ENCODE data around the gene SAMM50. TPM values are rescaled to one million over a fixed set of nuclear protein-coding genes. Genes with fewer than 3 reads are reported as not detected.
A peak's percentile ranks its signal among the peaks of the same experiment; 100 is the strongest.

SAMM50 gene
- total and polyA plus RNA-seq, 2 donors (not counting 3 experiments of a cell fraction or from before 2014, with no cell fraction given): 42.9 to 56.2 TPM

DNA sequence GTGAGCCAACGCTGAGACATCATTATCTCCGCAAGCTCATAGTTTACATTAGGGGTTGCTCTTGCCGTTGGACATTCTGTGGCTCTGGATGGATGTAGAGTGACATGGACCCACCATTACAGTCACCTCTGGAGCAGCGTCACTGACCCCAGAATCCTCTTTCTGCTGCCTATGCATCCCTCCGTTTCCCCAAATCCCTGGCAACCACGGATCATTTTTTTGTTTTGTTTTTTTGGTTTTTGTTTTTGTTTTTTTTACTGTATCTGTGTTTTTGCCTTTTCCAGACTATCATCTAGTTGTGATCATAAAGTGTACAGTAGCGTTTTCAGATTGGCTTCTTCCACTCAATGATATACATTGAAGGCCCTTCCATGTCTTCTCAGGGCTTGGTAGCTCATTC lies 72.8 kb downstream of the SAMM50 start:
- POLR2A ChIA-PET: interaction anchor here (1.2 kb wide), 1 partner anchor 9 kb away, joined by 3 read pairs; no protein-coding TSS in a partner anchor
- H3K36me3 ChIP-seq (ENCODE audit: control insufficient read depth in 2 of 2, extremely low read depth in 1 of 2, insufficient read depth in 2 of 2, low read length in 2 of 2): peaks cover 0 to under 1% of the 10 kb centered on the region in 2 experiments
- intact Hi-C loops (cut with micrococcal nuclease) (loop anchor here (5.0 to 10.0 kb wide), 2 partner anchors 39 to 1287 kb away; no protein-coding TSS in a partner anchor), dilution Hi-C loops (cut with MboI; ENCODE audit: extremely low pct_ligation_motif_present, low sequenced_read_pairs) (no loop called here)
- no peaks in the 10 kb centered on the region for H4K20me1 ChIP-seq (replicated peaks; ENCODE audit: control insufficient read depth, extremely low read depth, insufficient read depth, low read length)
- no peaks in the 10 kb centered on the region for H3K9me3 ChIP-seq (replicated peaks; ENCODE audit: control insufficient read depth, insufficient read depth, low read length)
- H3K9ac ChIP-seq (replicated peaks; ENCODE audit: extremely low read depth, insufficient read depth, low read length): no peak overlapping the region
- peaks cover 78% of the 10 kb centered on the region for H3K79me2 ChIP-seq (ENCODE audit: control insufficient read depth, insufficient read depth, low read length)
- CTCF ChIA-PET: interaction anchor here (1.4 to 2.5 kb wide), 3 partner anchors 23 to 53 kb away, joined by 4 to 11 read pairs (median 7); no protein-coding TSS in a partner anchor
- H3K9me1 ChIP-seq (replicated peaks; ENCODE audit: control insufficient read depth, extremely low read depth, insufficient read depth, low read length): no peaks in the 10 kb centered on the region
- BruUV-seq (replicated peaks): no TSS peak
- DNase-seq (ENCODE audit: low read depth, low spot score): no peak
- TF ChIP-seq MYC (IDR thresholded peaks at IDR 0.05; ENCODE audit: low read depth, low read length) (no peak), FOS (IDR thresholded peaks at IDR 0.05; ENCODE audit: borderline replicate concordance, insufficient read depth, low read length) (no peak), POLR2AphosphoS5 (IDR thresholded peaks at IDR 0.05; ENCODE audit: insufficient read depth, low read depth, low read length) (no peak), JUN (IDR thresholded peaks at IDR 0.05; ENCODE audit: borderline replicate concordance, insufficient read depth, insufficient read length, low read depth) (no peak), EZH2 (IDR thresholded peaks at IDR 0.05; ENCODE audit: borderline replicate concordance, low read depth, low read length, severe bottlenecking) (no peak), POLR2A (IDR thresholded peaks at IDR 0.05; ENCODE audit: low read depth, low read length) (no peak), GATA2 (IDR thresholded peaks at IDR 0.05; ENCODE audit: insufficient read depth, insufficient read length, low read depth, low read length) (no peak), MAX (IDR thresholded peaks at IDR 0.05; ENCODE audit: insufficient read depth, insufficient read length) (no peak)
- TF ChIP-seq, protein P1, sequence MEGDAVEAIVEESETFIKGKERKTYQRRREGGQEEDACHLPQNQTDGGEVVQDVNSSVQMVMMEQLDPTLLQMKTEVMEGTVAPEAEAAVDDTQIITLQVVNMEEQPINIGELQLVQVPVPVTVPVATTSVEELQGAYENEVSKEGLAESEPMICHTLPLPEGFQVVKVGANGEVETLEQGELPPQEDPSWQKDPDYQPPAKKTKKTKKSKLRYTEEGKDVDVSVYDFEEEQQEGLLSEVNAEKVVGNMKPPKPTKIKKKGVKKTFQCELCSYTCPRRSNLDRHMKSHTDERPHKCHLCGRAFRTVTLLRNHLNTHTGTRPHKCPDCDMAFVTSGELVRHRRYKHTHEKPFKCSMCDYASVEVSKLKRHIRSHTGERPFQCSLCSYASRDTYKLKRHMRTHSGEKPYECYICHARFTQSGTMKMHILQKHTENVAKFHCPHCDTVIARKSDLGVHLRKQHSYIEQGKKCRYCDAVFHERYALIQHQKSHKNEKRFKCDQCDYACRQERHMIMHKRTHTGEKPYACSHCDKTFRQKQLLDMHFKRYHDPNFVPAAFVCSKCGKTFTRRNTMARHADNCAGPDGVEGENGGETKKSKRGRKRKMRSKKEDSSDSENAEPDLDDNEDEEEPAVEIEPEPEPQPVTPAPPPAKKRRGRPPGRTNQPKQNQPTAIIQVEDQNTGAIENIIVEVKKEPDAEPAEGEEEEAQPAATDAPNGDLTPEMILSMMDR (IDR thresholded peaks at IDR 0.05; ENCODE audit: extremely low read depth in 1 of 2, insufficient read depth in 1 of 2, low read depth in 1 of 2, low read length in 2 of 2): no peak
- no peak overlapping the region for H2AFZ ChIP-seq (ENCODE audit: low read depth, low read length)
- H3K4me1 ChIP-seq (ENCODE audit: control insufficient read depth, extremely low read depth, insufficient read depth, low read length): peaks cover 59% of the 10 kb centered on the region
- H3K4me2 ChIP-seq (ENCODE audit: insufficient read depth, low read length): no peak overlapping the region
- peak overlapping the region; percentile 14 for H3K27ac ChIP-seq (ENCODE audit: insufficient read depth, low read depth, low read length)
- no peak overlapping the region for H3K4me3 ChIP-seq (replicated peaks in 1 of 3; ENCODE audit: insufficient read depth in 1 of 3, low read depth in 1 of 3, low read length in 3 of 3)
- H3K27me3 ChIP-seq (ENCODE audit: control insufficient read depth in 2 of 2, insufficient read depth in 2 of 2, low read length in 2 of 2): no peaks in the 10 kb centered on the region
- FAIRE-seq: peak; percentile 33

All from endothelial cell of umbilical vein (primary cell).